ENCODE results near the gene TMEM208. TPM values are rescaled to one million over a fixed set of nuclear protein-coding genes. Genes with fewer than 3 reads are reported as not detected.

The TMEM208 gene
- total RNA-seq, 6 experiments from 2014 or later, result 32.6 to 58.7 (median 40.5) TPM

- intact Hi-C loops (cut with DNase I), result no loop called here
- ATAC-seq (no peak), DNase-seq (no peak)
- Histone ChIP-seq H3K9me3 (no peaks in the 10 kb centered on the region), H3K36me3 (no peaks in the 10 kb centered on the region), H3K4me1 (peaks cover 0 to 28% (median 6%) of the 10 kb centered on the region in 4 donors), H3K27me3 (no peaks in the 10 kb centered on the region), H3K4me3 (no peak overlapping the region), H3K27ac (no peak overlapping the region)
- no peak for TF ChIP-seq CTCF (IDR thresholded peaks at IDR 0.05)
Measured at GRCh38 chr16:67212766-67213165, 14.2 kb upstream of the TMEM208 start.

- DNase-seq (no peak), ATAC-seq (no peak)
- intact Hi-C loops (cut with DNase I), result no loop called here
- Histone ChIP-seq H3K4me3 (no peak overlapping the region), H3K27me3 (no peaks in the 10 kb centered on the region), H3K9me3 (no peaks in the 10 kb centered on the region), H3K36me3 (no peaks in the 10 kb centered on the region), H3K27ac (no peak overlapping the region), H3K4me1 (peaks cover 0 to 31% (median 8%) of the 10 kb centered on the region in 4 donors)
- TF ChIP-seq POLR2A (IDR thresholded peaks at IDR 0.05), result no peak
- no peak for TF ChIP-seq CTCF (IDR thresholded peaks at IDR 0.05)
- WGBS (ENCODE audit: insufficient coverage, low coverage, low lambda C conversion rate, missing lambda C conversion rate), result 44% methylated on average over 3 of the region's 8 CpGs
Measured at GRCh38 chr16:67213197-67214019, 13.5 kb upstream of the TMEM208 start.

GRCh38 chr16:67215706-67216105 lies 11.2 kb upstream of the TMEM208 start:
- no peak overlapping the region for H3K4me3 ChIP-seq
- TF ChIP-seq CTCF (IDR thresholded peaks at IDR 0.05) (no peak), POLR2A (IDR thresholded peaks at IDR 0.05) (no peak)
- H3K27ac ChIP-seq, result no peak overlapping the region
- H3K9me3 ChIP-seq, result no peaks in the 10 kb centered on the region
- H3K27me3 ChIP-seq, result no peaks in the 10 kb centered on the region
- WGBS (ENCODE audit: insufficient coverage, low coverage, low lambda C conversion rate, missing lambda C conversion rate), result 94% methylated on average over 5 of the region's 5 CpGs
- peaks cover 0 to 21% (median 8%) of the 10 kb centered on the region in 4 donors for H3K4me1 ChIP-seq
- DNase-seq, result no peak
- no peaks in the 10 kb centered on the region for H3K36me3 ChIP-seq
- no peak for ATAC-seq
- intact Hi-C loops (cut with DNase I), result no loop called here

GRCh38 chr16:67216612-67217490 lies 10.1 kb upstream of the TMEM208 start:
- Histone ChIP-seq H3K27ac (peak overlapping the region in 1 of 3 donors; percentile 7), H3K4me3 (no peak overlapping the region), H3K36me3 (no peaks in the 10 kb centered on the region), H3K27me3 (no peaks in the 10 kb centered on the region), H3K4me1 (peaks cover 0 to 17% (median 8%) of the 10 kb centered on the region in 4 donors), H3K9me3 (no peaks in the 10 kb centered on the region)
- DNase-seq, result peak in 1 of 3 donors; percentile 67
- peak; percentile 67 to 80 (median 77) for ATAC-seq
- WGBS (ENCODE audit: insufficient coverage, low coverage, low lambda C conversion rate, missing lambda C conversion rate), result 65% methylated on average over 16 of the region's 18 CpGs
- intact Hi-C loops (cut with DNase I), result no loop called here
- no peak for TF ChIP-seq POLR2A (IDR thresholded peaks at IDR 0.05)
- no peak for TF ChIP-seq CTCF (IDR thresholded peaks at IDR 0.05)

All from right lobe of liver (tissue), 6 donors.